Left lung (tissue), 14 donors: ENCODE results near the gene NECAB2. TPM values are rescaled to one million over a fixed set of nuclear protein-coding genes. Genes with fewer than 3 reads are reported as not detected.

Source experiments
- ATAC-seq: fragments of 200-7000 bp; cut with Tn5 transposase; one replicate; pipeline ENCODE4 v1.9.1; 2020; ENCODE audit warnings: moderate library complexity
- DNase-seq, 4 donors: peaks; one replicate each; pipeline ENCODE4 v3.0.0-alpha.2; 2013 to 2020
- H3K27ac ChIP-seq, 2 donors: fragments of 200-600 bp; sonication (generic) in 1 of 2; one replicate each; pipeline versions ENCODE4 v1.5.0 to v1.8.0; 2020 to 2021
- H3K27me3 ChIP-seq, 2 donors: fragments of 200-600 bp; sonication (generic) in 1 of 2; one replicate each; pipeline versions ENCODE4 v1.5.0 to v1.8.0; 2020 to 2021
- H3K36me3 ChIP-seq, 2 donors: fragments of 200-600 bp; sonication (generic) in 1 of 2; one replicate each; pipeline versions ENCODE4 v1.5.0 to v1.8.0; 2020 to 2021
- H3K4me1 ChIP-seq, 2 donors: fragments of 200-600 bp; one replicate each; pipeline ENCODE4 v1.8.0; 2021
- H3K4me3 ChIP-seq, 2 donors: fragments of 200-600 bp; sonication (generic) in 1 of 2; one replicate each; pipeline versions ENCODE4 v1.5.0 to v1.8.0; 2020 to 2021; ENCODE audit warnings: mild to moderate bottlenecking in 1 of 2
- H3K9me3 ChIP-seq, 2 donors: fragments of 200-600 bp; sonication (generic) in 1 of 2; one replicate each; pipeline versions ENCODE4 v1.5.0 to v1.8.0; 2020 to 2021
- CTCF ChIP-seq, 2 donors: fragments of 200-600 bp; sonication (generic) in 1 of 2; IDR thresholded peaks; one replicate each; pipeline versions ENCODE4 v1.5.0 to v1.8.0; 2021; ENCODE audit warnings: antibody characterized with exemption in 2 of 2
- intact Hi-C, 2 donors: fragments of 100-400 bp; cut with DNase I; formaldehyde crosslinking; loops; one replicate each; pipeline versions ENCODE4 v1.11.2 to v1.14.2; 2022
- long read RNA-seq, 12 donors: library from polyadenylated mRNA in 2 of 12; unstranded in 2 of 12; transcript quantifications; one replicate each; pipeline ENCODE4 v2.0.0 and lab custom pipeline, GENCODE V29; 2019 to 2026
- polyA plus RNA-seq, 6 donors: library from polyadenylated mRNA; unstranded; fragments of 120-200 nt; gene quantifications; one replicate each; pipeline ENCODE4 v1.2.1, GENCODE V29; 2013; ENCODE audit not compliant: insufficient read length in 6 of 6
- total RNA-seq, 2 donors: library from RNA; stranded (reverse); fragmentation: NEBNext Ultra II Directional; extraction: Animal tissue kit (Norgen Biotek cat#: 25700); gene quantifications; one replicate each; pipeline ENCODE4 v1.2.1, GENCODE V29; 2021
- donor health status: DM: no; HTN: yes; CAD: no.
- donor health status: DM: no; HTN: no; CAD: no.

NECAB2 gene
- total RNA-seq (under 1 TPM; 0.17 to 0.39 TPM), polyA plus RNA-seq (under 1 TPM; 0.20 to 0.79 (median 0.45) TPM)
- long read RNA-seq, donor 1 = 0 reads
- long read RNA-seq, donor 2 = 0 reads
- long read RNA-seq, donor 3 = 0 reads
- long read RNA-seq, donor 4 = 0 reads
- long read RNA-seq, donor 5 = 0 reads
- long read RNA-seq, donor 6 = 0 reads
- long read RNA-seq, donor 7 = 0 reads
- long read RNA-seq, donor 8 = 0 reads
- long read RNA-seq, donor 9 = 0 reads
- long read RNA-seq, donor 10 = 0 reads
- long read RNA-seq, donor 11 = 0 reads
- long read RNA-seq, donor 12 = 0 reads

- DNase-seq (peak in 2 of 4 donors; percentile 22 to 91), ATAC-seq (peak; percentile 80)
- peaks cover 0 to 39% of the 10 kb centered on the region in 2 donors for H3K27me3 ChIP-seq
- H3K27ac ChIP-seq = no peak within 1 kb of the TSS
- H3K36me3 ChIP-seq = peaks cover 0 to 29% of the 10 kb centered on the region in 2 donors
- peaks cover 0 to 6% of the 10 kb centered on the region in 2 donors for H3K4me1 ChIP-seq
- TF ChIP-seq CTCF (IDR thresholded peaks at IDR 0.05) = peak; percentile 52 to 66
- H3K4me3 ChIP-seq = no peak within 1 kb of the TSS
- H3K9me3 ChIP-seq = no peaks in the 10 kb centered on the region
- intact Hi-C loops = loop anchor here in 1 of 2 donors (5.0 to 10.0 kb wide), 2 partner anchors 94 to 217 kb away; partner anchors contain the start of gene TAF1C
Observed at GRCh38 chr16:83967838-83968305, at the start of gene NECAB2. NECAB2 (plus strand) TSS chr16:83968244; CDS start chr16:83968649, 405 bp downstream.

GRCh38 chr16:83920894-83921491 is 47.1 kb upstream of the NECAB2 start:
- no peaks in the 10 kb centered on the region for H3K4me1 ChIP-seq
- DNase-seq (no peak), ATAC-seq (no peak)
- H3K9me3 ChIP-seq = no peaks in the 10 kb centered on the region
- TF ChIP-seq CTCF (IDR thresholded peaks at IDR 0.05) = no peak
- H3K27ac ChIP-seq = no peak overlapping the region
- H3K4me3 ChIP-seq = no peak overlapping the region
- intact Hi-C loops = no loop called here
- H3K27me3 ChIP-seq = no peaks in the 10 kb centered on the region
- peaks cover 0 to 44% of the 10 kb centered on the region in 2 donors for H3K36me3 ChIP-seq

GRCh38 chr16:83923581-83924365 is 44.3 kb upstream of the NECAB2 start:
- Histone ChIP-seq H3K4me3 (no peak overlapping the region), H3K36me3 (peaks cover 0 to 22% of the 10 kb centered on the region in 2 donors), H3K27me3 (no peaks in the 10 kb centered on the region), H3K4me1 (no peaks in the 10 kb centered on the region), H3K27ac (no peak overlapping the region), H3K9me3 (no peaks in the 10 kb centered on the region)
- TF ChIP-seq CTCF (IDR thresholded peaks at IDR 0.05) = no peak
- ATAC-seq (no peak), DNase-seq (peak in 1 of 4 donors; percentile 77)
- intact Hi-C loops = no loop called here

GRCh38 chr16:83924686-83925085 is 43.4 kb upstream of the NECAB2 start:
- H3K4me3 ChIP-seq = no peak overlapping the region
- no peaks in the 10 kb centered on the region for H3K9me3 ChIP-seq
- no peaks in the 10 kb centered on the region for H3K4me1 ChIP-seq
- intact Hi-C loops = no loop called here
- TF ChIP-seq CTCF (IDR thresholded peaks at IDR 0.05) = no peak
- peaks cover 0 to 13% of the 10 kb centered on the region in 2 donors for H3K36me3 ChIP-seq
- H3K27ac ChIP-seq = no peak overlapping the region
- DNase-seq (peak in 1 of 4 donors; percentile 43), ATAC-seq (no peak)
- no peaks in the 10 kb centered on the region for H3K27me3 ChIP-seq
